ENCODE data around the gene S100A6.

S100A6 gene

GRCh38 chr1:153493343-153493960 lies 42.3 kb downstream of the S100A6 start:
- no peak for DNase-seq

GRCh38 chr1:153490272-153491051 lies 45.3 kb downstream of the S100A6 start:
- DNase-seq = peak; percentile 74 to 95

GRCh38 chr1:153488731-153489130 lies 47.1 kb downstream of the S100A6 start:
- DNase-seq = no peak

- DNase-seq = no peak
Observed at GRCh38 chr1:153487707-153488106, 48.1 kb downstream of the S100A6 start.

DNA sequence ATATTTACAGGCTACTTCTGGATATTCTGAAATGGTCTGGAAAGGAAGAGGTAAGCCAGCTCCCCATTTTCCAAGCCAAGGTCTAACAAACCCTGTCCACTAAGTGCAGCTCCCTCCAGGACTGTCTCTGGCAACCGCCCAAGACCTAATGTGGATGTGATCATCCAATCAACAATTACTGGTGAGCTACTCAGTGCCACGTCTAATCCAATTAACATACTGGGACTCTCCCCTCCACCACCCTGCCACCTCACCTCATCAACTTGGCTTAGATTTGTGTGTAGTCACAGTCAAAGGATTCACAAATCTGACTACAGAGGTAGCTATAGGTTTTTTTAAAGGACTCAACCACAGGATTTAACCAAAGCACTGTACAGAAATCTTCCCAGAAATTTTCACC lies 49.9 kb downstream of the S100A6 start:
- peak; percentile 71 to 89 for DNase-seq

All from NCI-H524 (cell line).